Astrocyte (in vitro differentiated cells and primary cell): ENCODE data around the gene ELN.

Source experiments
- EZH2 ChIP-seq: IDR thresholded peaks from 2 replicates; pipeline ENCODE4 v1.6.1; 2012; ENCODE audit warnings: mild to moderate bottlenecking, low read length, inconsistent platforms; ENCODE audit not compliant: insufficient read depth
- TF ChIP-seq, protein P1 (sequence below): IDR thresholded peaks from 2 replicates; pipeline ENCODE4 v1.5.1; 2011; ENCODE audit warnings: low read depth, mild to moderate bottlenecking, inconsistent platforms, low read length, moderate library complexity; ENCODE audit not compliant: insufficient read depth

GRCh38 chr7:73991522-73992100, 36.4 kb upstream of the ELN start:
- TF ChIP-seq, protein P1, sequence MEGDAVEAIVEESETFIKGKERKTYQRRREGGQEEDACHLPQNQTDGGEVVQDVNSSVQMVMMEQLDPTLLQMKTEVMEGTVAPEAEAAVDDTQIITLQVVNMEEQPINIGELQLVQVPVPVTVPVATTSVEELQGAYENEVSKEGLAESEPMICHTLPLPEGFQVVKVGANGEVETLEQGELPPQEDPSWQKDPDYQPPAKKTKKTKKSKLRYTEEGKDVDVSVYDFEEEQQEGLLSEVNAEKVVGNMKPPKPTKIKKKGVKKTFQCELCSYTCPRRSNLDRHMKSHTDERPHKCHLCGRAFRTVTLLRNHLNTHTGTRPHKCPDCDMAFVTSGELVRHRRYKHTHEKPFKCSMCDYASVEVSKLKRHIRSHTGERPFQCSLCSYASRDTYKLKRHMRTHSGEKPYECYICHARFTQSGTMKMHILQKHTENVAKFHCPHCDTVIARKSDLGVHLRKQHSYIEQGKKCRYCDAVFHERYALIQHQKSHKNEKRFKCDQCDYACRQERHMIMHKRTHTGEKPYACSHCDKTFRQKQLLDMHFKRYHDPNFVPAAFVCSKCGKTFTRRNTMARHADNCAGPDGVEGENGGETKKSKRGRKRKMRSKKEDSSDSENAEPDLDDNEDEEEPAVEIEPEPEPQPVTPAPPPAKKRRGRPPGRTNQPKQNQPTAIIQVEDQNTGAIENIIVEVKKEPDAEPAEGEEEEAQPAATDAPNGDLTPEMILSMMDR, result no peak
- TF ChIP-seq EZH2, result no peak
